ENCODE results near the gene BSN.

Gene BSN

GRCh38 chr3:49509028-49509561 lies 45.2 kb upstream of the BSN start (continued):
- TF ChIP-seq, protein P1, sequence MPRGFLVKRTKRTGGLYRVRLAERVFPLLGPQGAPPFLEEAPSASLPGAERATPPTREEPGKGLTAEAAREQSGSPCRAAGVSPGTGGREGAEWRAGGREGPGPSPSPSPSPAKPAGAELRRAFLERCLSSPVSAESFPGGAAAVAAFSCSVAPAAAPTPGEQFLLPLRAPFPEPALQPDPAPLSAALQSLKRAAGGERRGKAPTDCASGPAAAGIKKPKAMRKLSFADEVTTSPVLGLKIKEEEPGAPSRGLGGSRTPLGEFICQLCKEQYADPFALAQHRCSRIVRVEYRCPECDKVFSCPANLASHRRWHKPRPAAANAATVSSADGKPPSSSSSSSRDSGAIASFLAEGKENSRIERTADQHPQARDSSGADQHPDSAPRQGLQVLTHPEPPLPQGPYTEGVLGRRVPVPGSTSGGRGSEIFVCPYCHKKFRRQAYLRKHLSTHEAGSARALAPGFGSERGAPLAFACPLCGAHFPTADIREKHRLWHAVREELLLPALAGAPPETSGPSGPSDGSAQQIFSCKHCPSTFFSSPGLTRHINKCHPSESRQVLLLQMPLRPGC (tag by site-specific recombination; IDR thresholded peaks at IDR 0.05), result no peak
- TF ChIP-seq ZNF155 (tag by site-specific recombination; IDR thresholded peaks at IDR 0.05) (no peak), GLI2 (tag by site-specific recombination; IDR thresholded peaks at IDR 0.05; ENCODE audit: borderline replicate concordance, low read depth) (no peak), CTCF (tag by site-specific recombination; IDR thresholded peaks at IDR 0.05) (no peak), ZNF529 (tag by site-specific recombination; IDR thresholded peaks at IDR 0.05; ENCODE audit: insufficient replicate concordance) (no peak), ZNF16 (tag by site-specific recombination; IDR thresholded peaks at IDR 0.05; ENCODE audit: low read depth) (no peak), ZNF394 (tag by site-specific recombination; IDR thresholded peaks at IDR 0.05; ENCODE audit: borderline replicate concordance) (no peak)
- TF ChIP-seq, protein P2, sequence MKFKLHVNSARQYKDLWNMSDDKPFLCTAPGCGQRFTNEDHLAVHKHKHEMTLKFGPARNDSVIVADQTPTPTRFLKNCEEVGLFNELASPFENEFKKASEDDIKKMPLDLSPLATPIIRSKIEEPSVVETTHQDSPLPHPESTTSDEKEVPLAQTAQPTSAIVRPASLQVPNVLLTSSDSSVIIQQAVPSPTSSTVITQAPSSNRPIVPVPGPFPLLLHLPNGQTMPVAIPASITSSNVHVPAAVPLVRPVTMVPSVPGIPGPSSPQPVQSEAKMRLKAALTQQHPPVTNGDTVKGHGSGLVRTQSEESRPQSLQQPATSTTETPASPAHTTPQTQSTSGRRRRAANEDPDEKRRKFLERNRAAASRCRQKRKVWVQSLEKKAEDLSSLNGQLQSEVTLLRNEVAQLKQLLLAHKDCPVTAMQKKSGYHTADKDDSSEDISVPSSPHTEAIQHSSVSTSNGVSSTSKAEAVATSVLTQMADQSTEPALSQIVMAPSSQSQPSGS (tag by site-specific recombination; IDR thresholded peaks at IDR 0.05; ENCODE audit: low read depth), result no peak
- TF ChIP-seq, protein P3, sequence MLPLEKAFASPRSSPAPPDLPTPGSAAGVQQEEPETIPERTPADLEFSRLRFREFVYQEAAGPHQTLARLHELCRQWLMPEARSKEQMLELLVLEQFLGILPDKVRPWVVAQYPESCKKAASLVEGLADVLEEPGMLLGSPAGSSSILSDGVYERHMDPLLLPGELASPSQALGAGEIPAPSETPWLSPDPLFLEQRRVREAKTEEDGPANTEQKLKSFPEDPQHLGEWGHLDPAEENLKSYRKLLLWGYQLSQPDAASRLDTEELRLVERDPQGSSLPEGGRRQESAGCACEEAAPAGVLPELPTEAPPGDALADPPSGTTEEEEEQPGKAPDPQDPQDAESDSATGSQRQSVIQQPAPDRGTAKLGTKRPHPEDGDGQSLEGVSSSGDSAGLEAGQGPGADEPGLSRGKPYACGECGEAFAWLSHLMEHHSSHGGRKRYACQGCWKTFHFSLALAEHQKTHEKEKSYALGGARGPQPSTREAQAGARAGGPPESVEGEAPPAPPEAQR (tag by site-specific recombination; IDR thresholded peaks at IDR 0.05), result no peak

GRCh38 chr3:49511639-49512038 lies 42.6 kb upstream of the BSN start:
- TF ChIP-seq, protein P3 (tag by site-specific recombination; IDR thresholded peaks at IDR 0.05), result no peak
- TF ChIP-seq ZNF16 (tag by site-specific recombination; IDR thresholded peaks at IDR 0.05; ENCODE audit: low read depth) (no peak), ZNF677 (tag by site-specific recombination; IDR thresholded peaks at IDR 0.05) (no peak), ZNF555 (tag by site-specific recombination; conservative IDR thresholded peaks at IDR 0.05) (no peak), GLI2 (tag by site-specific recombination; IDR thresholded peaks at IDR 0.05; ENCODE audit: borderline replicate concordance, low read depth) (no peak), ZNF394 (tag by site-specific recombination; IDR thresholded peaks at IDR 0.05; ENCODE audit: borderline replicate concordance) (no peak), SP2 (tag by site-specific recombination; IDR thresholded peaks at IDR 0.05) (no peak), KLF1 (tag by site-specific recombination; IDR thresholded peaks at IDR 0.05) (no peak), ZNF398 (tag by site-specific recombination; IDR thresholded peaks at IDR 0.05) (no peak), ZNF302 (tag by site-specific recombination; IDR thresholded peaks at IDR 0.05; ENCODE audit: low read depth) (no peak), ZNF426 (tag by site-specific recombination; IDR thresholded peaks at IDR 0.05) (no peak), ZNF416 (tag by site-specific recombination; IDR thresholded peaks at IDR 0.05) (no peak), KLF9 (tag by site-specific recombination; IDR thresholded peaks at IDR 0.05; ENCODE audit: low read depth) (no peak)
- TF ChIP-seq, protein P4, sequence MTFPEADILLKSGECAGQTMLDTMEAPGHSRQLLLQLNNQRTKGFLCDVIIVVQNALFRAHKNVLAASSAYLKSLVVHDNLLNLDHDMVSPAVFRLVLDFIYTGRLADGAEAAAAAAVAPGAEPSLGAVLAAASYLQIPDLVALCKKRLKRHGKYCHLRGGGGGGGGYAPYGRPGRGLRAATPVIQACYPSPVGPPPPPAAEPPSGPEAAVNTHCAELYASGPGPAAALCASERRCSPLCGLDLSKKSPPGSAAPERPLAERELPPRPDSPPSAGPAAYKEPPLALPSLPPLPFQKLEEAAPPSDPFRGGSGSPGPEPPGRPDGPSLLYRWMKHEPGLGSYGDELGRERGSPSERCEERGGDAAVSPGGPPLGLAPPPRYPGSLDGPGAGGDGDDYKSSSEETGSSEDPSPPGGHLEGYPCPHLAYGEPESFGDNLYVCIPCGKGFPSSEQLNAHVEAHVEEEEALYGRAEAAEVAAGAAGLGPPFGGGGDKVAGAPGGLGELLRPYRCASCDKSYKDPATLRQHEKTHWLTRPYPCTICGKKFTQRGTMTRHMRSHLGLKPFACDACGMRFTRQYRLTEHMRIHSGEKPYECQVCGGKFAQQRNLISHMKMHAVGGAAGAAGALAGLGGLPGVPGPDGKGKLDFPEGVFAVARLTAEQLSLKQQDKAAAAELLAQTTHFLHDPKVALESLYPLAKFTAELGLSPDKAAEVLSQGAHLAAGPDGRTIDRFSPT (tag by site-specific recombination; IDR thresholded peaks at IDR 0.05), result no peak
- POLR2A ChIA-PET, result no interaction called here
- Histone ChIP-seq H3K4me1 (ENCODE audit: control insufficient read depth, insufficient read depth, low read length) (no peaks in the 10 kb centered on the region), H3K27ac (ENCODE audit: extremely low read depth, low read depth, low read length) (no peak overlapping the region), H3K4me3 (ENCODE audit: low read depth, low read length) (no peak overlapping the region), H3K9me3 (ENCODE audit: control insufficient read depth, insufficient read depth, low read depth, low read length) (no peaks in the 10 kb centered on the region), H3K36me3 (ENCODE audit: control insufficient read depth in 2 of 2, insufficient read depth in 1 of 2, low read length in 2 of 2) (peaks cover 10 to 52% of the 10 kb centered on the region in 2 experiments; a peak in 2 of 3 replicates)
- CTCF ChIA-PET, result interaction anchor here (0.6 to 1.0 kb wide), 4 partner anchors 12 to 327 kb away, joined by 3 to 5 read pairs (median 4); no protein-coding TSS in a partner anchor
